ENCODE results near the gene ANO7. TPM values are rescaled to one million over a fixed set of nuclear protein-coding genes. Genes with fewer than 3 reads are reported as not detected.
A peak's percentile ranks its signal among the peaks of the same experiment; 100 is the strongest.

Gene ANO7
- total RNA-seq, 4 donors from 2014 or later, result 0.59 TPM; not detected in 3

DNA sequence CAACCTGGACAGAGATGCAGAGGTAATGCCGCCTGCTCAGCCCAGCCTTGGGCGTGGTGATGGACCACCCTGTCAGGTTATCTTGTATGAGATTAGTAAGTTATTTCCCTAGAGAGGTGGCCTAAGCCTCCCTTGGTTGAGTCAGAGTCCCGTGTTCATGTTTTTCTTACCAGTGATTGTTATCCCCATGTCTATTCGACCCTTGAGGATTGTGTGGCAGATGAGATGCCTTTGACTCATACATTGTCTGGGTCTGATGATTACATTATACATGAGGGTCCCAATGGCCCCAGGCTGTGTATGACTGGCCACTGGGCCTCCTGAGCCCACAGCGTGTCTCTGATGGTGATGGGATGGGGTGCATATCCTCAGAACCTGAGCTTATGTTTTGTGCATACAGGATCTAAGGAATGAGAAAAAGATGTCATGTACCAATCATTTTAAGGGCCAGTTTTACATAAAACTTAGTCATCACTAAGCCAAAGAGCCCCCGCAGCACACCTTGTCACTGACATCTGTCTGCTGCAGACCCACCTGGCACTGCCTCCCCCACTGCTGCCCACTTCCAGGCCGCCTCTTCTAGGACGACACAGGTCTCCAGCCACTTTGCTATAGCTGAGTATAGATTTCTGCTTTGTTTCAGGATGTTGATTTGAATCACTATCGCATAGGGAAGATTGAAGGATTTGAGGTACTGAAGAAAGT is 30.5 kb upstream of the ANO7 start:
- intact Hi-C loops (cut with DNase I), result no loop called here
- WGBS, 2 donors, result 81 to 93% methylated on average over 8 to 9 of the region's 9 CpGs
- no peaks in the 10 kb centered on the region for H3K9me3 ChIP-seq

DNA sequence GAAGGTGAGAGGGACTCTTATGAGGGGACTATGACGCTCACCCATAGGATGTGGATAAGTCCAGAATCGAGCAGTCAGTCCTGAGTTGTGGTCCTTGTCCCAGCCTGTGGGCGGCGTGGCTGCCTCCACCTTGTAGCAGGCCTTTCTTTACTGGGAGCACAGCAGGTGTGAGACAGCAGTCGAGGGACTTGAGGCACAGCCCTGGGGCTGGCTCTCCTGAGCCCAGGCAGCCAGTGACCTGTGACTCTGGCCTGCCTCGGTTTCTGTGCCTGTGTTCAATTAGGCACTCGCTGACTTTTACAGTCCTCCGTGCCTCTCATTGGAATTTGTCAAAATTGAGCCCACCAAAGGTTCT is 30.0 kb upstream of the ANO7 start:
- Histone ChIP-seq H3K4me1 (peaks cover 0 to 17% (median 2%) of the 10 kb centered on the region in 3 donors), H3K27ac (no peak overlapping the region), H3K4me3 (no peak overlapping the region), H3K27me3 (no peaks in the 10 kb centered on the region), H3K36me3 (peaks cover 11 to 95% (median 14%) of the 10 kb centered on the region in 3 donors), H3K9me3 (no peaks in the 10 kb centered on the region)
- WGBS, 2 donors, result 88% methylated on average over 8 of the region's 8 CpGs
- no peak for DNase-seq
- intact Hi-C loops (cut with DNase I), result no loop called here
- TF ChIP-seq, protein P1, sequence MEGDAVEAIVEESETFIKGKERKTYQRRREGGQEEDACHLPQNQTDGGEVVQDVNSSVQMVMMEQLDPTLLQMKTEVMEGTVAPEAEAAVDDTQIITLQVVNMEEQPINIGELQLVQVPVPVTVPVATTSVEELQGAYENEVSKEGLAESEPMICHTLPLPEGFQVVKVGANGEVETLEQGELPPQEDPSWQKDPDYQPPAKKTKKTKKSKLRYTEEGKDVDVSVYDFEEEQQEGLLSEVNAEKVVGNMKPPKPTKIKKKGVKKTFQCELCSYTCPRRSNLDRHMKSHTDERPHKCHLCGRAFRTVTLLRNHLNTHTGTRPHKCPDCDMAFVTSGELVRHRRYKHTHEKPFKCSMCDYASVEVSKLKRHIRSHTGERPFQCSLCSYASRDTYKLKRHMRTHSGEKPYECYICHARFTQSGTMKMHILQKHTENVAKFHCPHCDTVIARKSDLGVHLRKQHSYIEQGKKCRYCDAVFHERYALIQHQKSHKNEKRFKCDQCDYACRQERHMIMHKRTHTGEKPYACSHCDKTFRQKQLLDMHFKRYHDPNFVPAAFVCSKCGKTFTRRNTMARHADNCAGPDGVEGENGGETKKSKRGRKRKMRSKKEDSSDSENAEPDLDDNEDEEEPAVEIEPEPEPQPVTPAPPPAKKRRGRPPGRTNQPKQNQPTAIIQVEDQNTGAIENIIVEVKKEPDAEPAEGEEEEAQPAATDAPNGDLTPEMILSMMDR (IDR thresholded peaks at IDR 0.05), result no peak

More for the DNA sequence above, 30.5 kb upstream of the ANO7 start:
- TF ChIP-seq, protein P1 (IDR thresholded peaks at IDR 0.05), result no peak
- TF ChIP-seq POLR2A (IDR thresholded peaks at IDR 0.05), result no peak
- Histone ChIP-seq H3K27me3 (no peaks in the 10 kb centered on the region), H3K4me3 (no peak overlapping the region), H3K27ac (no peak overlapping the region), H3K4me1 (peaks cover 0 to 17% (median 2%) of the 10 kb centered on the region in 3 donors), H3K36me3 (peaks cover 8 to 95% (median 14%) of the 10 kb centered on the region in 3 donors)
- no peak for DNase-seq

DNA sequence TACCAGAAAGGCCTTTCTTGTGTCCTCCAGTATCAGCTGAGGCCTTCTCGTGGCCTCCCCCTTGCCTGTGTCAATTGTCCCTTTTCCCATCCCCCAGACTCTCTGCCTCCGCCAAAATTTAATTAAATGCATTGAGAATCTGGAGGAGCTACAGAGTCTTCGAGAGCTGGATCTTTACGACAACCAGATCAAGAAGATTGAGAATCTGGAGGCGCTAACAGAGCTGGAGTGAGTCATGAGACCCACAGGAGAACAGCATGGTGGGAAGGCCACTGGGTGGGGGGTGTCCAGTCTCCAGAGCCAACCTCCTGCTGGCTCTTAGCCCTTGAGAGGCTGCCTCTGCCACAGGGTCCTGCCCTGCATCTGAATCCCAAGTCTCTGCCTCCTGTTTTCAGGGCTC is 29.4 kb upstream of the ANO7 start:
- peaks cover 15 to 95% (median 15%) of the 10 kb centered on the region in 3 donors for H3K36me3 ChIP-seq
- H3K4me1 ChIP-seq, result peaks cover 0 to 17% (median 2%) of the 10 kb centered on the region in 3 donors
- no peak overlapping the region for H3K27ac ChIP-seq
- TF ChIP-seq POLR2A (IDR thresholded peaks at IDR 0.05), result no peak
- TF ChIP-seq, protein P1 (IDR thresholded peaks at IDR 0.05), result no peak
- no peaks in the 10 kb centered on the region for H3K9me3 ChIP-seq
- no peak overlapping the region for H3K4me3 ChIP-seq
- intact Hi-C loops (cut with DNase I), result no loop called here
- no peaks in the 10 kb centered on the region for H3K27me3 ChIP-seq
- WGBS, 2 donors, result 83 to 96% methylated on average over 1 to 5 of the region's 5 CpGs
- no peak for DNase-seq

DNA sequence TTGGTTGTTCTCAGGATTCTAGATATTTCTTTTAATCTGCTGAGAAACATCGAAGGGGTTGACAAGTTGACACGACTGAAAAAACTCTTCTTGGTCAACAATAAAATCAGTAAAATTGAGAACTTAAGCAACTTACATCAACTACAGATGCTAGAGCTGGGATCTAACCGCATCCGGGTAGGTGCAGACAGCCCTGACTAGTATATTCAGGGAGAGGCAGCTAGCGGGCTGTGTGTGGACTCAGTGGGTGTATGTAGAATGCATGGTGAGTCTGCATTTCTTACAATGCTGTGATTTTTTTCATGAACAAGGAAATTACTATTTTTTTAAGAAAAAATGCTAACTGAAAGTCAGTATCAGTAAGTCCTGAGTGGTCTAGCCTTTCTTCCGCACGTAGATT is 28.2 kb upstream of the ANO7 start:
- 95 to 97% methylated on average over 7 of the region's 7 CpGs for WGBS, 2 donors
- Histone ChIP-seq H3K27ac (no peak overlapping the region), H3K9me3 (no peaks in the 10 kb centered on the region), H3K36me3 (peaks cover 19 to 95% (median 22%) of the 10 kb centered on the region in 3 donors), H3K27me3 (no peaks in the 10 kb centered on the region), H3K4me3 (no peak overlapping the region), H3K4me1 (peaks cover 0 to 17% (median 2%) of the 10 kb centered on the region in 3 donors)
- intact Hi-C loops (cut with DNase I), result no loop called here
- no peak for DNase-seq
- no peak for TF ChIP-seq POLR2A (IDR thresholded peaks at IDR 0.05)
- TF ChIP-seq, protein P1 (IDR thresholded peaks at IDR 0.05), result no peak

DNA sequence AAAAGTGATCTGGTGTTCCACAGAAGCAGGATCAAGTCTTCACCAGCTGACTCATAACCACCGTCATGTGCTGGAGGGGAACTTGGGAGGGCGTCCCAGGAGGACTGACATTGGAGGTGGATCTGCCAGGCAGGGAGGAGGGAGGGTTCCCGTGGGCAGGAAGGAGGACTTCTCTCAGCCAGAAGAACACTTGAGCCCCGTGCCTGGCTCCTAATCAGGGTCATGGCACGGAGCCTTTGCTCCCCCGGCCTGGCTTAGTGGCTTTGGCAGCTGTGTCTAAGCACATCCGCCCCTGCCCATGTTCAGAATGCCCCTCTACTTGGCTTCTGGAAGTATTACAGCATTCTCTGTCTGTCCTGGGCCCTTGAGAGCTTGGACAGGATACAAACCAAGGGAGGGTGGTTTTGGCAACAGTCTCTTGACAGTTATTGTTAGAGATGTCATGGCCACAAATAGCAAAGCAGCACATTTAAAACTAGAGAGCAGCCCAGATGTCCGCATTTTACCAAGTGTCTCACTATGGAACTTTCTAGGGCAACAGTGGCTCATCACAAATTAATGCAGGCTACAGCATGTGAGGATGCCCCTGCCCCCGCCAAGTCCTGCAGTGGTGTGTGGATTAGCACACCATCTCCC is 26.7 kb upstream of the ANO7 start:
- H3K9me3 ChIP-seq, result no peaks in the 10 kb centered on the region
- H3K4me1 ChIP-seq, result peaks cover 0 to 17% (median 2%) of the 10 kb centered on the region in 3 donors
- WGBS, 2 donors, result 39 to 50% methylated on average over 7 to 8 of the region's 9 CpGs
- peaks cover 28 to 95% (median 31%) of the 10 kb centered on the region in 3 donors for H3K36me3 ChIP-seq
- no peaks in the 10 kb centered on the region for H3K27me3 ChIP-seq
- H3K27ac ChIP-seq, result peak overlapping the region in 3 of 4 donors; percentile 42 to 76 (median 73)
- intact Hi-C loops (cut with DNase I), result no loop called here
- DNase-seq, result no peak
- no peak overlapping the region for H3K4me3 ChIP-seq
- TF ChIP-seq, protein P1 (IDR thresholded peaks at IDR 0.05), result no peak
- no peak for TF ChIP-seq POLR2A (IDR thresholded peaks at IDR 0.05)
